ENCODE data around the gene SPACA6. TPM values are rescaled to one million over a fixed set of nuclear protein-coding genes. Genes with fewer than 3 reads are reported as not detected.

Gene SPACA6
- total RNA-seq, 1 donor from 2014 or later: 1.1 TPM

- FAIRE-seq: no peak
- TF ChIP-seq CTCF (IDR thresholded peaks at IDR 0.05; ENCODE audit: insufficient read depth, low read length, severe bottlenecking): no peak
- Histone ChIP-seq H3K4me3 (ENCODE audit: low read depth, low read length) (no peak overlapping the region), H3K36me3 (ENCODE audit: control insufficient read depth, insufficient read depth, low read length) (no peaks in the 10 kb centered on the region), H3K27me3 (ENCODE audit: control insufficient read depth, insufficient read depth, low read length) (peaks cover 14% of the 10 kb centered on the region)
- DNase-seq (ENCODE audit: low read depth): no peak
Observed at GRCh38 chr19:51719251-51719988, 26.3 kb downstream of the SPACA6 start.

- Histone ChIP-seq H3K27me3 (ENCODE audit: control insufficient read depth, insufficient read depth, low read length) (peaks cover 16% of the 10 kb centered on the region), H3K36me3 (ENCODE audit: control insufficient read depth, insufficient read depth, low read length) (no peaks in the 10 kb centered on the region), H3K4me3 (ENCODE audit: low read depth, low read length) (no peak overlapping the region)
- no peak for DNase-seq (ENCODE audit: low read depth)
- no peak for TF ChIP-seq CTCF (IDR thresholded peaks at IDR 0.05; ENCODE audit: insufficient read depth, low read length, severe bottlenecking)
- no peak for FAIRE-seq
Observed at GRCh38 chr19:51721905-51722304, 28.8 kb downstream of the SPACA6 start.

GRCh38 chr19:51722492-51722891 is 29.4 kb downstream of the SPACA6 start:
- H3K27me3 ChIP-seq (ENCODE audit: control insufficient read depth, insufficient read depth, low read length): peaks cover 14% of the 10 kb centered on the region

GRCh38 chr19:51724543-51724942 is 31.4 kb downstream of the SPACA6 start:
- H3K27me3 ChIP-seq (ENCODE audit: control insufficient read depth, insufficient read depth, low read length): peaks cover 10% of the 10 kb centered on the region
- no peak for TF ChIP-seq CTCF (IDR thresholded peaks at IDR 0.05; ENCODE audit: insufficient read depth, low read length, severe bottlenecking)

More at GRCh38 chr19:51722492-51722891, 29.4 kb downstream of the SPACA6 start:
- no peak overlapping the region for H3K4me3 ChIP-seq (ENCODE audit: low read depth, low read length)
- no peak for TF ChIP-seq CTCF (IDR thresholded peaks at IDR 0.05; ENCODE audit: insufficient read depth, low read length, severe bottlenecking)
- DNase-seq (ENCODE audit: low read depth) (no peak), FAIRE-seq (no peak)
- H3K36me3 ChIP-seq (ENCODE audit: control insufficient read depth, insufficient read depth, low read length): no peaks in the 10 kb centered on the region

GRCh38 chr19:51726049-51726448 is 32.9 kb downstream of the SPACA6 start:
- Histone ChIP-seq H3K36me3 (ENCODE audit: control insufficient read depth, insufficient read depth, low read length) (no peaks in the 10 kb centered on the region), H3K27me3 (ENCODE audit: control insufficient read depth, insufficient read depth, low read length) (peaks cover 4% of the 10 kb centered on the region), H3K4me3 (ENCODE audit: low read depth, low read length) (no peak overlapping the region)
- peak; percentile 93 for DNase-seq (ENCODE audit: low read depth)
- no peak for TF ChIP-seq CTCF (IDR thresholded peaks at IDR 0.05; ENCODE audit: insufficient read depth, low read length, severe bottlenecking)
- peak; percentile 73 for FAIRE-seq

More at GRCh38 chr19:51724543-51724942, 31.4 kb downstream of the SPACA6 start:
- DNase-seq (ENCODE audit: low read depth) (peak; percentile 47), FAIRE-seq (no peak)
- Histone ChIP-seq H3K36me3 (ENCODE audit: control insufficient read depth, insufficient read depth, low read length) (no peaks in the 10 kb centered on the region), H3K4me3 (ENCODE audit: low read depth, low read length) (no peak overlapping the region)
